Measurements from ENCODE around the gene NUDC. TPM values are rescaled to one million over a fixed set of nuclear protein-coding genes. Genes with fewer than 3 reads are reported as not detected.

The NUDC gene
- total and polyA plus RNA-seq, 2 of the 4 experiments (the other 2 are of a cell fraction) = 34.8 to 89.8 TPM

DNA sequence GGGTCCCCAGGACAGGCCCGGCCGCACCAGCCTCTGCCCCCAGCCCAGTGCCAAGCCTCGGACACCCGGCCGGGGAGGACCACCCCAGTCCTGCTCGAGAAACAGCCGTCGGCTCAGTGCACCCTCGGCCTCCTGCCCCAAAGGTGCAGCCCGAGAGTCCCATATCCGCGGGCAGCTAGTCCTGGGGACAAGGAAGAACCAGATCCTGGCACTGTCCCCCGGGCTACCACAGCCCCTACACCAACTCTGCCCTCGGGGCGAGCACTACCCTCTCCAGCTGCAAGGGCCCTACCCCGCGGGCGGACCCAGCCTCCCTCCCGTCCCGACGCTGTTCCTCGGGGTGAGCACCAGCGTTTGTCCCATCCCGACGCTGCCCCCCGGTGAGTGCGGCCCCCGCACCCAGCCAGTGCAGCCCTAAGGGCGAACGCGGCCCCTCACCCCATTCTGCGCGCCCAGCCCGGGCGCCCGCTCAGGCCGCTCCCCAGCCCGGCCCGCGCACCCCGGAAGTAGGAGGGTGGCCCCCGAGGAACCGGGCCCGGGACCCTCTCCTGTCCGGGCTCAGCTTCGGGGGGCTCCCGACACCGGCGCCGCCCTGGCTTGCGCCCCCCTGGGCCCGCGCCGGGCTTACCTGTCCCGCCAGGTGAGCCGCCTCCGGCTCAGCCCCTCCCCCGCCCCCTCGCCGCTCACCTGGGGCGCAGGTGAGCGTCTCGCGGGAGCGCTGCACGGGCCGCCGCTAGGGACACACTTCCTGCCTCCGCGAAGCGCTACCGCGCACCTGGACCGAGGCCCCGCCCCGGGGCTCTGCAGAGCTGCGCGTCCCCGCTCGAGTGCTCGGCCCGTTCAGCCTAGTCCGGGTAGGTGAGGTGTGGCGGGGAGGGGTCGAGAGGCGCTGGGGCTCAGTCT lies 38.4 kb downstream of the NUDC start, which contains the start of gene KDF1:
Gene KDF1 (minus strand): TSS at position 747 of the 903 bp plus-strand sequence. CDS start 8,088 bp downstream, outside the sequence.
- Histone ChIP-seq H3K9me1 (ENCODE audit: insufficient read depth, low read length) (peaks cover 10% of the 10 kb centered on the region), H2AFZ (replicated peaks; ENCODE audit: low read length, poor library complexity) (peak within 1 kb of the TSS; percentile 89), H3K9me3 (ENCODE audit: control insufficient read depth, insufficient read depth, low read length) (peaks cover 7% of the 10 kb centered on the region), H3K4me2 (ENCODE audit: low read depth, low read length) (peak within 1 kb of the TSS; percentile 30; the same call in 1 of the 2 replicates), H3K27me3 (ENCODE audit: control insufficient read depth, insufficient read depth, low read length) (peaks cover 11% of the 10 kb centered on the region), H4K8ac (ENCODE audit: low read depth in 2 of 2, low read length in 2 of 2) (peak within 1 kb of the TSS in 1 of 2 experiments; percentile 66; a peak in 1 of 4 replicates), H3K56ac (ENCODE audit: extremely low read depth, insufficient read depth, low read length) (no peak within 1 kb of the TSS), H3K27ac (ENCODE audit: insufficient read depth, low read length) (peak within 1 kb of the TSS; percentile 50; the same call in 1 of the 2 replicates), H3K36me3 (ENCODE audit: control insufficient read depth, insufficient read depth, low read length) (no peaks in the 10 kb centered on the region), H3K14ac (replicated peaks; ENCODE audit: low read depth, low read length) (peak within 1 kb of the TSS; percentile 17), H4K20me1 (ENCODE audit: insufficient read depth, low read length) (peaks cover 3% of the 10 kb centered on the region; the same call in 1 of the 2 replicates), H3K79me1 (ENCODE audit: low read depth in 1 of 2, low read length in 2 of 2) (no peaks in the 10 kb centered on the region), H2AK9ac (replicated peaks; ENCODE audit: low read depth, low read length, poor library complexity) (peak within 1 kb of the TSS; percentile 73), H4K5ac (ENCODE audit: low read depth, low read length) (peak within 1 kb of the TSS; percentile 18; the same call in 1 of the 2 replicates), H2AK5ac (ENCODE audit: low read depth, low read length) (peak within 1 kb of the TSS; percentile 97), H3K18ac (ENCODE audit: low read depth, low read length) (peak within 1 kb of the TSS; percentile 74; the same call in 1 of the 2 replicates), H3K23ac (ENCODE audit: low read depth, low read length) (peak within 1 kb of the TSS; percentile 63), H3K4me3 (ENCODE audit: insufficient read depth, low read depth, low read length) (peak within 1 kb of the TSS; percentile 8; the same call in 1 of the 2 replicates), H2BK5ac (ENCODE audit: low read depth, low read length, poor library complexity, severe bottlenecking) (peak within 1 kb of the TSS; percentile 72), H2BK15ac (ENCODE audit: low read depth, low read length) (peak within 1 kb of the TSS; percentile 69; the same call in 1 of the 3 replicates), H4K91ac (ENCODE audit: insufficient read depth, low read depth, low read length) (peak within 1 kb of the TSS; percentile 5; the same call in 1 of the 2 replicates), H2BK120ac (ENCODE audit: low read depth, low read length) (peak within 1 kb of the TSS; percentile 78), H3K9ac (ENCODE audit: low read depth, low read length) (no peak within 1 kb of the TSS), H3K4ac (ENCODE audit: low read depth, low read length) (peak within 1 kb of the TSS; percentile 84), H2BK20ac (ENCODE audit: low read depth, low read length) (peak within 1 kb of the TSS; percentile 75), H3K4me1 (ENCODE audit: control insufficient read depth, insufficient read depth, low read length) (peaks cover 21% of the 10 kb centered on the region)
- intact Hi-C loops (cut with micrococcal nuclease) (no loop called here), in situ Hi-C loops (cut with MboI; ENCODE audit: low sequenced_read_pairs) (loop anchor here (5.0 kb wide), 1 partner anchor 137 kb away; no protein-coding TSS in a partner anchor), dilution Hi-C loops (cut with HindIII; ENCODE audit: low sequenced_read_pairs, unreplicated experiment) (no loop called here)
- 9% methylated on average over 28 of the region's 86 CpGs; no CpG with 5 or more reads in 1 of the 2 experiments for WGBS, 2 experiments (ENCODE audit: extremely low coverage in 2 of 2, insufficient read length in 1 of 2)
- POLR2A ChIA-PET (ENCODE audit: unreplicated experiment) = no interaction called here
- BruUV-seq (replicated peaks) = no TSS peak
- DNase-seq = no peak
- ATAC-seq (ENCODE audit: low read depth) = peak; percentile 4; the same call in 1 of the 2 replicates
- TF ChIP-seq, protein P1, sequence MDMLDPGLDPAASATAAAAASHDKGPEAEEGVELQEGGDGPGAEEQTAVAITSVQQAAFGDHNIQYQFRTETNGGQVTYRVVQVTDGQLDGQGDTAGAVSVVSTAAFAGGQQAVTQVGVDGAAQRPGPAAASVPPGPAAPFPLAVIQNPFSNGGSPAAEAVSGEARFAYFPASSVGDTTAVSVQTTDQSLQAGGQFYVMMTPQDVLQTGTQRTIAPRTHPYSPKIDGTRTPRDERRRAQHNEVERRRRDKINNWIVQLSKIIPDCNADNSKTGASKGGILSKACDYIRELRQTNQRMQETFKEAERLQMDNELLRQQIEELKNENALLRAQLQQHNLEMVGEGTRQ (IDR thresholded peaks at IDR 0.05; ENCODE audit: low read depth, low read length) = no peak
- TF ChIP-seq MXI1 (IDR thresholded peaks at IDR 0.05; ENCODE audit: borderline replicate concordance, low read depth, low read length) = no peak
- no peak for TF ChIP-seq RAD21 (IDR thresholded peaks at IDR 0.05; ENCODE audit: low read length)
- TF ChIP-seq CHD1 (IDR thresholded peaks at IDR 0.05; ENCODE audit: low read depth, low read length) = no peak
- no peak for TF ChIP-seq RCOR1 (IDR thresholded peaks at IDR 0.05; ENCODE audit: insufficient replicate concordance, low read length)
- TF ChIP-seq, protein P2, sequence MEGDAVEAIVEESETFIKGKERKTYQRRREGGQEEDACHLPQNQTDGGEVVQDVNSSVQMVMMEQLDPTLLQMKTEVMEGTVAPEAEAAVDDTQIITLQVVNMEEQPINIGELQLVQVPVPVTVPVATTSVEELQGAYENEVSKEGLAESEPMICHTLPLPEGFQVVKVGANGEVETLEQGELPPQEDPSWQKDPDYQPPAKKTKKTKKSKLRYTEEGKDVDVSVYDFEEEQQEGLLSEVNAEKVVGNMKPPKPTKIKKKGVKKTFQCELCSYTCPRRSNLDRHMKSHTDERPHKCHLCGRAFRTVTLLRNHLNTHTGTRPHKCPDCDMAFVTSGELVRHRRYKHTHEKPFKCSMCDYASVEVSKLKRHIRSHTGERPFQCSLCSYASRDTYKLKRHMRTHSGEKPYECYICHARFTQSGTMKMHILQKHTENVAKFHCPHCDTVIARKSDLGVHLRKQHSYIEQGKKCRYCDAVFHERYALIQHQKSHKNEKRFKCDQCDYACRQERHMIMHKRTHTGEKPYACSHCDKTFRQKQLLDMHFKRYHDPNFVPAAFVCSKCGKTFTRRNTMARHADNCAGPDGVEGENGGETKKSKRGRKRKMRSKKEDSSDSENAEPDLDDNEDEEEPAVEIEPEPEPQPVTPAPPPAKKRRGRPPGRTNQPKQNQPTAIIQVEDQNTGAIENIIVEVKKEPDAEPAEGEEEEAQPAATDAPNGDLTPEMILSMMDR (conservative IDR thresholded peaks at IDR 0.05; ENCODE audit: low read depth, low read length) = no peak
- TF ChIP-seq MAFK (IDR thresholded peaks at IDR 0.05; ENCODE audit: low read depth, low read length) = no peak
- TF ChIP-seq, protein P3, sequence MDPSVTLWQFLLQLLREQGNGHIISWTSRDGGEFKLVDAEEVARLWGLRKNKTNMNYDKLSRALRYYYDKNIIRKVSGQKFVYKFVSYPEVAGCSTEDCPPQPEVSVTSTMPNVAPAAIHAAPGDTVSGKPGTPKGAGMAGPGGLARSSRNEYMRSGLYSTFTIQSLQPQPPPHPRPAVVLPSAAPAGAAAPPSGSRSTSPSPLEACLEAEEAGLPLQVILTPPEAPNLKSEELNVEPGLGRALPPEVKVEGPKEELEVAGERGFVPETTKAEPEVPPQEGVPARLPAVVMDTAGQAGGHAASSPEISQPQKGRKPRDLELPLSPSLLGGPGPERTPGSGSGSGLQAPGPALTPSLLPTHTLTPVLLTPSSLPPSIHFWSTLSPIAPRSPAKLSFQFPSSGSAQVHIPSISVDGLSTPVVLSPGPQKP (IDR thresholded peaks at IDR 0.05; ENCODE audit: borderline replicate concordance, low read depth, low read length) = no peak
- CTCF ChIA-PET = no interaction called here

All from IMR-90 (cell line).